Measurements from ENCODE around the gene AQP12B.
"Not testable (repeated sequence)": the region's sequence is repeated elsewhere in the genome, so short reads cannot be mapped to it uniquely, and the experiment has no call there.

AQP12B gene

DNA sequence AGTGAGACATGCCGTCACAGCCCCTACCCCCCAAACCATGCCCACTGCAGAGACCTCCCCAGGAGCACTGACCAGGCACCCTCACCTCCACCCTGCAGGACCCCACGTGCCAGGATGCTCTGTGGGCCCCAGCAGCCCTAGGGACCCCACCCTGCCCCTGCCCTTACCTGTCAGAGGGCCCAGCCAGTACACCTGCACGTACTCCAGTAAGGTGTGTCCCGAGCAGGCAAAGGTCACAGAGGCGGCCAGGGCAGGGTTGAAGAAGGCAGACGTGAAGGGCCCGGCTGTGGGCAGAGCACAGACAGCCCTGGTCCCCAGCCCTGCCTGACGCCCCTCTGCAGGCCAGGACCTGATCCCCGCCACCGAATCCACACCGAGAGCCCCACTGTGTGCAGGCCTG, 2.5 kb downstream of the AQP12B start:
- not testable (repeated sequence) for DNase-seq

DNA sequence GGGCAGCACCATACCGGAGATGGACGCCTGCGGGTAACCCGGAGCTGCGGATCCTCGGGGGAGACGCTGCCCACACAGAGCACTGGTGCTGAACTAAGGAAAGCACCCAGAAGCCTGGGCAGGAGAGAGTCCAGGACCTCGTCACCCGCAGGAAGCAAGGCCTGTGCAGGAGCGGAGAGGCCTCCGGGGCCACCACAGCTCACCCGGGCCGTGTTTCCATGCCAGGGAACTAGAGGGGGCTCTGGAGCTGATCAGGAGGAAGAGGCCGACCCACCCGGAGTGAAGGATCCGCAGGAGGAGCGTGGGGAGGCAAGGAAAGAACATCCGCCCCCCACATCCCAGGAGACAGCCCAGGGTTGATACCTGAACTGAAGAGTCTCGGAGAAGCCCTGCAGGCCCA, 3.8 kb downstream of the AQP12B start:
- not testable (repeated sequence) for DNase-seq

DNA sequence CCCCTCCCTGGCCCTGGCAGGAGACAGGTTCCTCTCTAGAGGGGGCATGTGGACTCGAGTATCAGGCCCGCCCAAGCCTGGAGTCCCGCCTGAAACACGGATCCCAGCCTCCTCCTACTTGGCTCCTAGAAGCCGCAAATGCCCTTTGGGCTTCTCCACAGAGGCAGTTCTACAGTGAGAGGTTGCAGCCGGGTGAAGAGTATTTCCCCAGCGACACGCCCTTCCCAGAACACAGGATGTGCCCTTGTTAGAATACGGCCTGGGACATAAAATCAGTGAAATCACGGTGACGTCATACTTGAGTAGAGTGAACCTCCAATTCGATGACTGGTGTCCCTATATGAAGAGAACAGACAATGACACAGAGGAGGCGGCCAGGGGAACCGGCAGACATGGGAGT, 4.6 kb downstream of the AQP12B start:
- not testable (repeated sequence) for DNase-seq

DNA sequence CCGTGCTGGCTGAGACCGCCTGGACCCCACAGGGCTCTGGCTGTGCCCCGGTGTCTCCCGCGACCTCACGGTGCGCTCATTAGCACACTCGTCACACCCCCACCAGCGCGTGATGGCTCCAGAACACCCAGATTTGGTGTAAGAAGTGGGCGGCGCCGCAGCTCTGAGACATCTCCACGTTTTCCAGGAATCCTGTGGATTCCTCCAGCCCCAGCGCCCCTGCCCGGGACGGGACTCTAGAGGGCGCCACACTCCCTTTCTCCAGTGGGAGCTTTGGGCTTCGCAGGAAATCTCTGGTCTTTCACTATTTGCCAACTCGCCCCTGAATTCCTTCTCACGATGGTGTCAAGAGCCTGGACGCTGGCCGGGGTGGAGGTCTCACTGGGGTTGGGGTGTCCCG, 7.3 kb downstream of the AQP12B start:
- not testable (repeated sequence) for DNase-seq

DNA sequence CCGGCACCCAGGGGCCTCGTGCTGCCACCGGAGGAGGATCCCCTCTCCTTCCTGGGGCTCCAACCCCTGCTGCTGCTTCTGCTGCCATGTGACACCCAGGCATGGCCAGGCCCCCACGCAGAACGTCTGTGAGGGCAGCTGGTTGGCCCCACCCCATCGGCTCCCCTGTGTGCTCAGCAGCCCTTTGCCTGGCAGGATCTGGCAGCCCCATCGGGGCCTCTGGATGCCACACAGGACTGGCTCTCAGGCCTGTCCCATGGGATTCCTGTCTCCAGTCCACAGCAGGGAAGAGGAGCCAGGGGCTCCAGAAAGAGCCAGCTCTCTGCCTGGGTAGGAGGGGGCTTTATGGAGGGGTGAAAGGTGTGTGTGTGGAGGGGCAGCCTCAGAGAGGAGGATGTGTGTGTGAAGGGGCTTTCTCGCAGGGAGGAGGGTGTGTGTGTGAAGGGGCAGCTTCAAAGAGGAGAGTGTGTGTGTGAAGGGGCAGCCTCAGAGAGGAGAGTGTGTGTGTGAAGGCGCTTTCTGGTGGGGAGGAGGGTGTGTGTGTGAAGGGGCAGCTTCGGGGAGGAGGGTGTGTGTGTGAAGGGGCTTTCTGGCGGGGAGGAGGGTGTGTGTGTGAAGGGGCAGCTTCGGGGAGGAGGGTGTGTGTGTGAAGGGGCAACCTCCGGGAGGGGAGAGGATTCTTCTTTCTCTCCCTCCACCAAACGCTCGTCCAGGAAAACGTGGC, 8.1 kb downstream of the AQP12B start:
- not testable (repeated sequence) for DNase-seq

DNA sequence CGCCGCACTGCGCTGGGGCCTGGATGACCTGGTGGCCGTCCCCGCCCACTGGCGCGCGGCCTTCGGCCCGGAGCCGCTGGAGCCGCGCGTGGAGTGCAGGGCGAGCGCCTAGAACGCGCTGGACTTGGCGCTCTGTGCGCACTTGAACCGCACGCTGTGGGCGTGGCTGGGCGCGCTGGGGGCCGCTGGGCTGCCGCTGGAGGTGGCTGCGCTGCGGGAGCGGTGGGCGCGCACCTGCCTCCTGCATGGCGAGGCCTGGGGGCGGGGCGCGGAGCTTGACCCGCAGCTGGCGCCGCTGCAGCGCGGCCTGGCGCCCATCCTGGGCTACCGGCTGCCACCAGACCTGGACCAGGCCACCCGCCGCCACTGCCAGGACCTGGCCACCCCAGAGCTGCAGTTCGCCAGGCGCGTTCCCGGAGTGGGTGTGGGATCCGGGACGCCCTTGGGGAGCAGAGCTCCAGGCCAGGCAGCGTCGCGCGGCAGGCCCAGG, 9.9 kb downstream of the AQP12B start:
- DNase-seq: no peak

DNA sequence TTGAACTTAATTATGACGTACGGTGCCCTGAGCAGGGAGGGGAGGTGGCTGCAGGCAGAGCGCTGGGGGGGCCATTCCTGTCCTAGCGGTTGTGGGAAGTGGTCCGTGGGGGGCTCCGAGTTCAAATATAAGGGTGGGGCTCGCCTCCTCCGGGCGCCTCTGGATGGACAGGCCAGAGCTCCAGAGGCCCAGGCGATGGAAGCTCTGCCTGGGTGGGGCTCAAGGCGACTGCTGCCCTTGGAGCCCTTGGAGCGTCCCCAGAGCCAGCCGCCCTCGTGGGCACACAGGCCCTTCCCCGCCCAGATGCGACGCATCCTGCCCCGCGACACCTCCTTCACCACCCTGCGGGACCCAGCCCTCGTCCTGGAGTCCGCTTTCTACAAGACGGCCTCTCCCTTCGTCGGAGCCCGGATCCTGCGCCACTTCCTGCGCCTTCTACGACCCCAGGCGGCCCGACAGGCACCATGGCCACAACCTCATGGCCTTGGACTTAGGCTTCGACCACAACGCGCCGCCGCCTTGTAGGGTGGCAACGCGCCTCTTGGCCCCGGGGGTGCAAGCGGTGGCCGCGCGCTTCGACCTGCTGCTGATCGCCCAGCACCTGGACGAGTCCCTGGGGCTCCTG, 10.5 kb downstream of the AQP12B start:
- no peak for DNase-seq

DNA sequence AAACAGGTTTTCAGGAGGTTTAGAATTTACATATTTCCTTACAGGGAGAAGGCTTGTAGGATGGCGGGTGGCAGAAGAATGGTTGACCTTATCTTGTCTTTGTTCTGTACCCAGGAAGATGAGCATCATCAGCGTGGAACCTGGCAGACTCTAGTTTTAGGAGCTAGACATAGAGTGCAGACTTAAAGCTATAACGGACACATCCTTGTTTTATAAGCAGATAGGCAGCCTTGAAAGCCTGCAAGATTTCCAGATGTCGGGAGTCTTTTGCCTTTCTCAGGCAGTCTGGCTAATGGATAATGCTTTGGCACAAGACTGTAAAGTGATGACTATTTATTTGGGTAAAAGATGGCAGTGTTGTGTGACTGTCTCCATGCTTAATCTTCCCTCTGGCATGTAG, 11.7 kb downstream of the AQP12B start:
- no peak for DNase-seq

DNA sequence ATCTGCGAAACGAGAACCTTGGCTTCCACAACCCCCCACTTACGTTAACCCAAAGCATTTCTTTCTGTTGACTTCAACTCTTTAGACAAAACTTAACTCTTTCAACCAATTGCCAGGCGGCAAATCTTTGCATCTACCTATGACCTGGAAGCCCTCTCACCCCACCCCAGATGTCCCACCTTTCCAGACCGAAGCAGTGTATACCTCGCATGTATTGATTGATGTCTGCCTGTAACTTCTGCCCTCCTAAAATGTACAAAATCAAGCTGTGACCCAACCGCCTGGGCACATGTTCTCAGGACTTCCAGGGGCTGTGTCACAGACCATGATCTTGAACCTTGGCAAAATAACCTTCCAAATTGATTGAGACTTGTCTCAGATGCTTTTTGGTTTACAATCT, 12.3 kb downstream of the AQP12B start:
- DNase-seq: no peak

DNA sequence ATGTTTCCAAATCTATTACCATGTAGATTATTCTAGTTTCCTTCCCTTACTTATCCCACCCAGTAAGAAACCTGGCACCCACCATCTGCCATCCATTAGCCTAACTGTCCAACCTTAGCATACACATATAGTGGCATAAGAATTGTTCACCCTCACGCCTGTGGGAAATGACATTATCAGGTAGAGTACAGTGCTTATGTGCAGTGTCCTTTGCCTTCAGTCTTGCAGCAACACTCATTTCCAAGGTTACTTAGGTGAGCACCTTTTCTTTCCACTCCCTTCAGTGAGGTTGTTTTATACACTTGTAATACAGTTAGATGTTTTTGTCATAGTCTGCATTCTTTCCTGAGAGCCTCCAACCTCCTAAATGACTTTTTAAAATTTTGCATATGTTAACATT, 18.1 kb downstream of the AQP12B start:
- no peak for DNase-seq

DNA sequence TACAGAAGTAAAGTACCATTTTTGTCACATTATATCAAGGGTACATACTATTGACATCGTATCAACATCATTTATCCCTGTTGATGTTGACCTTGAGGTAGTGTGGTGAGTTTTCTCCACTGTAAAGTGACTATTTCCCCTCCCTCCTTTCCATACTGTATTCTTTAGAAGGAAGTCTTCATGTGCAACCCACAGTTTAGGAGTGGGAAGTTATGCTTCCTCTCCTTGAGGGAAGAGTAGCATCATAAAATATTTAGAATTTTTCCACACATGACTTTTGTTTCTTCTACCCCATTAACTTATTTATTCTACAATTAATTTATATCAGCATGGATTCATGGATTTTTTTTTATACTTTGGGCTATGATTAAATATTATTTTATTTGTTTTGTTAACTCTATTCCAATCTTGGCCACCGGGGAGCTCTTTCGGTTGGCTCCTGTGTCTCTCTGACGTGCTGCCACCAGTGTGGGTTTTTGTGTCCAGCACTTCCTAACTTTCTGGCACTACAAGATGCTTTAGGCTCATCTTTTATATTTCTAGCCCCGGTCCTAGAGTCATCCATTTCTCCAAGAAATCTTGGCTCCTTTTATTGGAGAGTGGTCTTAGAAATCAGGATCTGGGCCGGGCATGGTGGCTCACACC, 19.0 kb downstream of the AQP12B start:
- no peak for DNase-seq

DNA sequence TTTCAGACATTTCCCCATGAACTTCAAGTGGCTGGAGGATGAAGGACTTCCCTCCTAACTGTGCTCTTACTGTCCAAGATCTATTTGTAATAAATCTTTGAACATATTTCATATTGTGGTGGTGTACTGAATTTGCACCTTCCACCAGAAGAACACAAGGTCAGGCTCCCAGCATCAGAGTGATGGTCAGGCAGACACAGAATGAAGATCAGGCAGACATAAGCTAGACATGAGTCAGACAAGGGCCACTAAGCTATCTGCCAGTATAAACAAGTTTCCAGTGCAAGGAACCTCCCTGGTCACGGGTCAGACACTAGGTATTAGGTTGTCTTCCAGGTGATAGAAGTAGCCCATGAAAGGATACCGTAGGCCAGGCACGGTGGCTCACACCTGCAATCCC, 20.0 kb downstream of the AQP12B start:
- no peak for DNase-seq

DNA sequence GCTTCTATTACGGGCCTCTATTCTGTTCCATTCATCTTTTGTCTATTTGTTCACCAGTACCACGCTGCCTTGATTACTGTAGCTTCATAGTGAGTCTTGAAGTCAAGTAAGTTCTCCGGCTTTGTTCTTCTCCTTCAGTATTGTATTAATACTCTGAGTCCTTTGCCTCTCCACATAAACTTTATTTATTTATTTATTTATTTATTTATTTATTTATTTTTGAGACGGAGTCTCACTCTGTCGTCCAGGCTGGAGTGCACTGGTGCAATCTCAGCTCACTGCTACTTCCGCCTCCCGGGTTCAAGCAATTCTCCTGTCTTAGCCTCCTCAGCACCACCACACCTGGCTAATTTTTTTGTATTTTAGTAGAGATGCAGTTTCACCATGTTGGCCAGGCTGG, 22.8 kb downstream of the AQP12B start:
- DNase-seq: not testable (repeated sequence)

DNA sequence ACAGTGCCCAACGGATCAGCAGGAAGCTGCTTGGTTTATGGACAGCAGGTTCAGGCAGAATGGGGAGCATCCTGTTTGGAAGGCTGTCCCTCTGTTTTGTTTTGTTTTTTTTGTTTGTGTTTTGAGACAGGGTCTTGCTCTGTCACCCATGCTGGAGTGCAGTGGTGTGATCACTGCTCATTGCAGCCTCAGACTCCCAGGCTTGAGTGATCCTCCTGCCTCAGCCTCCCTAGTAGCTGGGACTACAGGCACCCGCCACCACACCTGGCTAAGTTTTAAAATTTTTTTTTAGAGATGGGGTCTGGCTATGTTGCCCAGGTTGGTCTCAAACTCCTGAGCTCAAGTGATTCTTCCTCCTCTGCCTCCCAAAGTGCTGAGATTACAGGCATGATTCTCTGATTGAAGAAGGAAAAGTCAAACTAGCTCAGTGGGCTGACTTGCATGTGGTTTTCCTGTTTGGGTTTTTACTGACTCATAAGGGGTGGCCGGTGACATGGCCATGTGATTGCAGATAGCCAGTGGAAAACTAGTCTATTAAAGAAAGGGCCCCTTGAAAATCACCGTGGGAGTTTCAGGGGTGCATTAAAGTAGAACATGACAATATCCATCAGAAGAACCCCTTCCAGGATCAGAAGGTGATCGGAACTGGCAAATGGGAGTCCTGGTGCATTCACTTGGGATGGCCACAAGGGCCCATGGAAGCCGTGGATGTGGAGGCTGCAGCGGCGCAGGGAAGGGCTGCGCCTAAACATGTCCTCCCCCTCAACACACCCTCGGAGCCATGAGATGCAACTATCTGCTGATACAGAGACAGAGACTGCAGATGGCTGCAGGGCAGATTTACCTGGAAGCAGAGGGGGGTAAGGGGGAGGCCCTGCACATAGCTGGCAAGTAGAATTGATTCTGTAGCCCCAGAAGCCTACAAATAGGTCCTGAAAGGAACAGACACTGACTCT, 26.5 kb downstream of the AQP12B start:
- DNase-seq: no peak

DNA sequence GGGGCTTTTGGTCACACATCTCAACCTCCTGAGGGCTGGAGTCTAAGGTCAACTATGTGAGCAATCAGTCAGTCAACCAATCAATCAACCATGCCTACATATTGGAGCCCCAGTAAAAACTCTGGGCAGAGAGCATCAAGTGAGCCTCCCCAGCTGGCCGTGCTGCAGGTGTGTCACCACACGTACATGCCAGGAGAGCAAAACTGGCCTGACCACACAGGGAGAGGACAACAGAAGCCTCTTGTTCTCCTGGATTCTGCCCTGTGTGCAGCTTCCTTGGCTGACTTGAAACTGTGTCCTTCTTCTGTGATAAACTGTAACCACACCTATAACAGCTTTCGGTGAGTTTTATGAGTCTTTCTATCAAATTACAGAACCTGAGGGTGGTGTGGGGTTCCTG, 31.5 kb downstream of the AQP12B start:
- DNase-seq: no peak

DNA sequence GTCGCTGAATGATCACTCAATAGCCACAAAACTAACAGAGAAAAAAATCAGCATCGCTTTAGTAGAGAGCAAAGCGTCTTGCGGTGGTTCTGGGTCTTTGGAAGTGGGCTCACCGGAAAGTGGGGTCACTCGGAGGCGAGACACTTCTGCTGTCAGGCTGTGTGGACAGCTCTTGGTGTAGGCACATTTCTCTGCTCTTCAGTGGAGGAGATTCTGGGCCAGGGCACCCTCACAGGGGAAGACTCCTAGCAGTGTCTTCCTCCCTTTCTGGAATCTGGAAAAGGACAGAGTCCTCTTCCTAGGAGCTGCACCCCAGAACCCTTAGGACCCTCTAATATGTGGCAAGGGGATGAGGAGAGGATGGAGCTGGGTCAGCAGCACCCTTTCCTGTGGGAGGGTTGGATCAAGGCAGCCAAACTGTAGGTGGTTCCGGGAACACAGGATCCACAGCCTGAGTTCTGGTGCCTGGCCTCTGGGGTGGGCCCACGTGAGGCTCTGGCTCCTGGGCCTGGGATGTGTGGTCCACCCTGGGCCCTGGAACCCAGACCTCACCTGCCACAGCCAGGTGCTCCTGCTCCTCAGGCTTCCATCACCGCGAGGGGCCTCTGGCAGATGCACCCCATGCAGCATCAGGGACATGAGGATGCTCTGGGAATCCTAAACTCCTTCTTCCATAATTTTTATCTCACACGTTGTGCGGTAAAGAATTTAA, 32.3 kb downstream of the AQP12B start:
- DNase-seq: no peak

DNA sequence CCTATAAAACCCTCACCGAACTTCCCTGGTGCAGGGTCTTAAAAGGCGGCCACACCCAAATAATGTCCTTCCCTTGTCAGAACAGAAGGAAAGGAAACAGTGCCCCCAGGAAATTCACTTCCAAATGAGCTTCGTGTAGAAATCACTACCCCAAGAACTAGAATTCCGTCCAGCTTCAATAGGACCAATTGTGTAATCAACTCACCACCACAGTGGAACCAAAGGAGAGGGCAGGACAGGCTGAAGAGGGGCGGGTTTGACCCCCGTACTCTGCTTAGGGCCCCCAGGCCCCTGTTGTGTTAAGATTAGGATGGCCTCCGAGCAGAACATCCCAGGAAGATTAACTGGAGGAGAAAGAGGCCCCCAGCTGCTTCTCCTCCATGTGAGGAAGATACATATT, 33.4 kb downstream of the AQP12B start:
- DNase-seq: no peak

DNA sequence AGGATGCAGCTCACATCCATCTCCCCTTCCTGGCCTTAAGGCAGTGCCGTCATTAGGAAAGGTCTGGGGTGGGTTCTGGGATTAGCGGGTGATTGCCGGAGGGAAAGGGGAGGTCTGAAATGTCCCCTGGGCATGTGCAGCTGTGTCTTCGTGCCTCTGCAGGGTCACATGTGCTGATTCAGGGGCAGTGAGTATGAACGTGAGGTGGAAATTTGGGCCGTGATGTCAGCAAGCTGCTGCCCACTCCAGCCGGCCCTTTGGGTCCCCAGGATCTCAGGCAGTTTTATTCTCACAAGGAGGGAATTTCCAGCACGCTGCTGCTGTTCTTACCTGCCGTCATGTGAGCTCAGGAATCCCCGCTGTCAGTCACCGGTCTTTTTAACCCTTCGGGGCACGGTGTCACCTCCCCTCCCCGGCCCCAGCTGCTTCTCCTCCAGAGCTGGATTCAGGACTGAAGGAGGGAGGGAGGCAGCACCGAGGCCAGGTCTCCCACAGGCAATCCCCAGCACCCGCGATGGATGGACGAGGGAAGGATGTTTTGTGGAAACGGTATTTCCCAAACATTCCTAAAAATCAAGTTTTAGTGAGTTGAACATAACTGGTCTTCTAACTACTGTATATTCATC, 33.9 kb downstream of the AQP12B start:
- DNase-seq: no peak

DNA sequence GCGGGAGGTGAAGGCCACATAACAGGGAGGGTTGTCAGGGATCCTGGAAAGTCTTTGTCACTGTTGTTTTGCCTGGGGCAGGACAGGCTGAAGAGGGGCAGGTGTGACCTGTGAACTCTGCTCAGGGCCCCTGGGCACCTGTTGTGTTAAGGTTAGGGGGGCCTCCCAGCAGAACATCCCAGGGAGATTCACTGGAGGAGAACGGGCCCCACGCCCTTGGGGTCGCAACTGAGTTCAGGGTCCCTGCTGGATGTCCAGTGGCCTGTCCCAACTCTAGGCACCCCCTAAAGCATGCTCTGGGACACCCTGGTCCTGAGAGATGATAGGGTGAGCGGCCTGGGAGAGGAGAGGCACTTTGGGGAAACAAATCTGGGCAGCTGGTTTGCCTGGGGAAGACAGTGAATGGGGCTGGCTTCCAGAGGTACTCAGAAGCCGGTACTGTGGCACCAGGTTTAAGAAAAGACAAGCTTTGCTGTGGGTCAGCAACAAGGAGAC, 34.5 kb downstream of the AQP12B start:
- no peak for DNase-seq

DNA sequence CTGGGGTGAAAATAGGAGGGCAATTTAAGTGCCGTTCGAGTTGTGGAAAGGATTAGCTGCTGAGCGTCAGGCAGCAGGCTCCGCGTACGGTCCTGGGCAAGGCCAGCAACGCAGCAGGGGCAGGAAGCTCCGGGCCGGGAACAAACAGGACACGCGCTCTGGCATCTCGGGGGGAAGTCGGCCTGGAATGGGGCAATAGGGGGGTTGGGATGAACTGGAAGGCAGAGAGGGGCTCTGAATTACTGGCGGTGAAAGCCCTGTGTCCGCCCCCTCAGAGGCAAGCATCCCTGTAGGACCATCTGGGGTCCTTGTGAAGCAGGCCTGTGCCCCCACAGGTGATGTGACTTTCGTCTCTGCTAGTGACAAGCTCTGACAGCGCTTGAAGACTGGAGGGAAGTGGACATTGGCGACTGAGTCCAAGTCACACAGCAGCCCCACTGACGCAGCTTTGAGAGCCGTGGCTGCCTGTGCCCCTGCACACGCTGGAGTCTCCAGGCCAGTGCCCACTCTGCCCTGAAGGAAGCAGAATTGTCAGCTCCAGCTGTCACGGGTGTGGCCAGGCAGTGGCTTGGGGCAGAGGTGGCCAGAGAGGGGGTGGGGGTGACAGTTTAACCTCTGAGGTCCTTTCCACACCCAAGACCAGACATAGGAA, 35.1 kb downstream of the AQP12B start:
- no peak for DNase-seq

DNA sequence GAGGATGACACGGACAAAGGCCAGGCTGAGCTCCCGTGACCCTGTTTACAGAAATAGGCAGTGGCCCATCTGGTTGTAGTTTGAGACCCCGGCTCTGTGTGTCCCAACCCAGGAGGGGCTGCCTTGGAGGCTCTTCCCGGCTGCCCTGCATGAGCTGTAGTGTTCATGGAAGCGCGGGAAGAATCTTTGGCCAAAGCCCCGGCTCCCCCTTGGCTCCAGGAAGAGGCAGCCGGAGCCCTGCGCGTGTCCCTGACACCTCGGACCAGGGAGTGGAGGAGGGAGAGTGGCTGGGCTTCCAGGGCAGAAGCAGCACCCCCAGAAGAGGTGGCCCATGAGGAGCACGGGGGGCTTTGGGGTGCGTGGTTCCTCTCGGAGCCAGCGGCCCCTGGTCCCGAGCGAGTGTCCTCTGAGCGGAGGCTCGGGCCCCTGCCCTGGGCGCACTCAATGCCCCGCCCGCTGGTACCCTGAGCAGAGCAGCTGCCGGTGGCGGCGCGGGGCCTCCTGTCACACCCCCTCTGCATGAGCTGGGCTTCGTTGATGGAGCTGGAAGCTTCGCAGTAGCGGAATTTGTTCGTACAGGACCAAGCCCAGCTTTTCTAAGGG, 35.7 kb downstream of the AQP12B start:
- no peak for DNase-seq

All from GDM1 (cell line).